PC-3 (cell line): Measurements from ENCODE around the gene EFTUD2. TPM values are rescaled to one million over a fixed set of nuclear protein-coding genes. Genes with fewer than 3 reads are reported as not detected.

Source experiments
- ATAC-seq: fragments of 200-7000 bp; cut with Tn5 transposase; 2 replicates; pipeline ENCODE4 v1.9.1; 2020; ENCODE audit warnings: mild to moderate bottlenecking, moderate library complexity
- BruUV-seq: library from RNA; stranded (reverse); fragments of 400-500 nt; replicated peaks from 2 replicates; lab custom pipeline; 2021; lab: Mats Ljungman, UMichigan
- CTCF ChIA-PET: fragments of 300-600 bp; sonication (Branson Sonifier 250); formaldehyde crosslinking; loops from one replicate; lab custom pipeline; 2022; ENCODE audit warnings: antibody characterized with exemption; lab: Charles Lee
- POLR2A ChIA-PET: fragments of 300-600 bp; sonication (Branson Sonifier 250); formaldehyde crosslinking; loops from one replicate; lab custom pipeline; 2022; ENCODE audit warnings: antibody characterized with exemption; ENCODE audit not compliant: unreplicated experiment; lab: Charles Lee
- DNase-seq: peaks from one replicate; pipeline ENCODE4 v3.0.0-alpha.2; 2015
- H2AFZ ChIP-seq: fragments of 300-600 bp; sonication (generic); 2 replicates; pipeline ENCODE4 v1.6.0; 2016; ENCODE audit warnings: antibody characterized with exemption, low read length
- H3F3A ChIP-seq: fragments of 300-600 bp; sonication (generic); one replicate; pipeline ENCODE4 v1.6.0; 2017; ENCODE audit warnings: antibody characterized with exemption, low read length, control low read depth, mild to moderate bottlenecking; ENCODE audit not compliant: unreplicated experiment
- H3K27ac ChIP-seq: fragments of 300-600 bp; sonication (generic); 2 replicates; pipeline ENCODE4 v1.5.1; 2016; ENCODE audit warnings: mild to moderate bottlenecking, low read length
- H3K27me3 ChIP-seq: fragments of 300-600 bp; sonication (generic); 2 replicates; pipeline ENCODE4 v1.6.1; 2016; ENCODE audit warnings: low read length, mixed read lengths
- H3K36me3 ChIP-seq: fragments of 300-600 bp; sonication (generic); 2 replicates; pipeline ENCODE4 v1.6.1; 2016; ENCODE audit warnings: low read depth, mixed run types, low read length, mixed read lengths
- H3K4me1 ChIP-seq: fragments of 300-600 bp; sonication (generic); 2 replicates; pipeline ENCODE4 v1.5.1; 2016; ENCODE audit warnings: low read length; ENCODE audit not compliant: insufficient read depth
- H3K4me2 ChIP-seq: fragments of 300-600 bp; sonication (generic); 2 replicates; pipeline ENCODE4 v1.6.0; 2016; ENCODE audit warnings: low read length
- H3K4me3 ChIP-seq: fragments of 300-600 bp; sonication (generic); 2 replicates; pipeline ENCODE4 v1.5.1; 2016; ENCODE audit warnings: mild to moderate bottlenecking, low read length, mixed read lengths
- H3K79me2 ChIP-seq: fragments of 300-600 bp; sonication (generic); 2 replicates; pipeline ENCODE4 v1.6.1; 2017; ENCODE audit warnings: low read length, mixed read lengths
- H3K9ac ChIP-seq: fragments of 300-600 bp; sonication (generic); 2 replicates; pipeline ENCODE4 v1.6.0; 2016; ENCODE audit warnings: mild to moderate bottlenecking, low read length
- H3K9me2 ChIP-seq: fragments of 300-600 bp; sonication (generic); replicated peaks from 2 replicates; pipeline ENCODE4 v1.6.1; 2016; ENCODE audit warnings: mixed run types, low read length, mixed read lengths
- H3K9me3 ChIP-seq: fragments of 300-600 bp; sonication (generic); 2 replicates; pipeline ENCODE4 v1.6.1; 2016; ENCODE audit warnings: low read length, mixed read lengths
- H4K20me1 ChIP-seq: fragments of 300-600 bp; sonication (generic); 2 replicates; pipeline ENCODE4 v1.6.1; 2016; ENCODE audit warnings: low read length, mixed read lengths
- CTCF ChIP-seq: fragments of 300-600 bp; sonication (generic); conservative IDR thresholded peaks from 2 replicates; pipeline ENCODE4 v1.5.1; 2017; ENCODE audit warnings: antibody characterized with exemption, low read depth, mild to moderate bottlenecking, low read length
- EZH2 ChIP-seq: fragments of 300-600 bp; sonication (generic); IDR thresholded peaks from one replicate; pipeline ENCODE4 v1.6.1; 2017; ENCODE audit warnings: antibody characterized with exemption, mild to moderate bottlenecking, low read length; ENCODE audit not compliant: unreplicated experiment
- EZH2phosphoT487 ChIP-seq: fragments of 300-600 bp; sonication (generic); IDR thresholded peaks from 2 replicates; pipeline ENCODE4 v1.6.1; 2018; ENCODE audit warnings: mild to moderate bottlenecking, antibody characterized with exemption, low read length, borderline replicate concordance
- intact Hi-C: fragments of 100-400 bp; cut with micrococcal nuclease; formaldehyde crosslinking; loops from 2 replicates; pipeline ENCODE4 v1.9.0; 2023
- total RNA-seq: library from RNA; depleted of rRNA; stranded (reverse); fragments of >200 nt; gene quantifications from 2 replicates; pipeline ENCODE4 v1.2.3, GENCODE V29; 2014

The EFTUD2 gene
- total RNA-seq, 1 experiment from 2014 or later, result 227 TPM

GRCh38 chr17:44915862-44916780, 16.9 kb upstream of the EFTUD2 start:
- Histone ChIP-seq H3K4me1 (peaks cover 20% of the 10 kb centered on the region), H3K27ac (no peak overlapping the region), H3K4me3 (no peak overlapping the region), H3F3A (no peaks in the 10 kb centered on the region), H3K36me3 (no peaks in the 10 kb centered on the region), H3K79me2 (no peaks in the 10 kb centered on the region), H3K4me2 (peak overlapping the region; percentile 21; the same call in 1 of the 2 replicates), H3K9ac (no peak overlapping the region), H3K9me2 (no peaks in the 10 kb centered on the region), H3K27me3 (no peaks in the 10 kb centered on the region), H2AFZ (no peak overlapping the region), H4K20me1 (no peaks in the 10 kb centered on the region), H3K9me3 (no peaks in the 10 kb centered on the region)
- CTCF ChIA-PET, result interaction anchor here (0.6 kb wide), 2 partner anchors 96 to 116 kb away, joined by 3 to 7 read pairs; no protein-coding TSS in a partner anchor
- intact Hi-C loops, result no loop called here
- ATAC-seq (no peak; the same call in 1 of the 2 replicates), DNase-seq (no peak)
- BruUV-seq, result no TSS peak
- POLR2A ChIA-PET, result no interaction called here
- no peak for TF ChIP-seq EZH2
- no peak for TF ChIP-seq EZH2phosphoT487
- TF ChIP-seq CTCF, result no peak

- Histone ChIP-seq H3K79me2 (no peaks in the 10 kb centered on the region), H3K4me3 (no peak within 1 kb of the TSS), H3K9me2 (no peaks in the 10 kb centered on the region), H3K27me3 (no peaks in the 10 kb centered on the region), H4K20me1 (no peaks in the 10 kb centered on the region), H3K9me3 (no peaks in the 10 kb centered on the region), H3K27ac (no peak within 1 kb of the TSS), H3K4me2 (no peak within 1 kb of the TSS), H2AFZ (no peak within 1 kb of the TSS), H3K4me1 (peaks cover 23% of the 10 kb centered on the region), H3K36me3 (no peaks in the 10 kb centered on the region), H3F3A (no peaks in the 10 kb centered on the region), H3K9ac (no peak within 1 kb of the TSS)
- POLR2A ChIA-PET, result no interaction called here
- ATAC-seq (no peak), DNase-seq (no peak)
- TF ChIP-seq EZH2, result no peak
- TF ChIP-seq CTCF, result no peak
- TF ChIP-seq EZH2phosphoT487, result no peak
- BruUV-seq, result no TSS peak
- intact Hi-C loops, result no loop called here
- CTCF ChIA-PET, result no interaction called here
These were observed 16.1 kb upstream of the EFTUD2 start, which contains the start of gene GFAP for GRCh38 chr17:44915321-44915726. GFAP (minus strand) TSS chr17:44915500; CDS start chr17:44915486, 14 bp downstream.
